Heart left ventricle (tissue), 13 donors: ENCODE data around the gene UACA.

Source experiments
- CTCF ChIP-seq, 12 donors: fragments of 200-600 bp; sonication (generic) in 4 of 12; IDR thresholded peaks; one replicate each; pipeline versions ENCODE4 v1.5.0 to v1.8.0; 2018 to 2022; ENCODE audit warnings: antibody characterized with exemption in 12 of 12, mild to moderate bottlenecking in 5 of 12
- POLR2A ChIP-seq, 2 donors: fragments of 450-650 bp; IDR thresholded peaks; one replicate each; pipeline ENCODE4 v1.6.1; 2017; ENCODE audit warnings: antibody characterized with exemption in 2 of 2, mild to moderate bottlenecking in 2 of 2, moderate library complexity in 2 of 2
- donor health status: ischemic (EF 13 %, LVEDD 7.1; RV severe dilation, severe dysfunction).
- donor health status: DM: no; HTN: yes; CAD: no.
- donor health status: DM: no; HTN: no; CAD: no.
- donor health status: ischemic (EF 25% LVEDD 6.9; RV normal size, moderate dysfunction).
- donor health status: ischemic (EF 25% LVEDD 5.7; RV mildly dilated, moderate dysfunction).
- donor health status: ischemic (EF 35%, LVEDD 5.7; RV mildly dilated, moderate dysfunction).
- donor health status: nonischemic (EF 11% LVEDD 7.7; RV severe dilation, severe dysfunction).
- donor health status: DM: yes; HTN: yes; CAD: no.
- donor health status: PGD.
- donor health status: ischemic (EF 29% LVEDD 5.4; RV normal size, mild dysfunction).
- donor health status: nonischemic (EF 23%, LVEDD 6.1; RV moderate dilation, normal function).

- TF ChIP-seq CTCF (IDR thresholded peaks at IDR 0.05): no peak
- TF ChIP-seq POLR2A (IDR thresholded peaks at IDR 0.05): no peak
These were observed 4.3 kb upstream of the UACA start for GRCh38 chr15:70767667-70768066.
